HG03135 (cell line): ENCODE results near the gene VSIG10L.

ENCODE experiments used
- ATAC-seq: cut with Tn5 transposase; IDR thresholded peaks from one replicate; pipeline ENCODE4 v1.9.1; 2021; ENCODE audit warnings: mild to moderate bottlenecking, moderate library complexity; ENCODE audit not compliant: unreplicated experiment

VSIG10L gene

GRCh38 chr19:51318687-51319648 lies 23.0 kb downstream of the VSIG10L start:
- no peak for ATAC-seq

DNA sequence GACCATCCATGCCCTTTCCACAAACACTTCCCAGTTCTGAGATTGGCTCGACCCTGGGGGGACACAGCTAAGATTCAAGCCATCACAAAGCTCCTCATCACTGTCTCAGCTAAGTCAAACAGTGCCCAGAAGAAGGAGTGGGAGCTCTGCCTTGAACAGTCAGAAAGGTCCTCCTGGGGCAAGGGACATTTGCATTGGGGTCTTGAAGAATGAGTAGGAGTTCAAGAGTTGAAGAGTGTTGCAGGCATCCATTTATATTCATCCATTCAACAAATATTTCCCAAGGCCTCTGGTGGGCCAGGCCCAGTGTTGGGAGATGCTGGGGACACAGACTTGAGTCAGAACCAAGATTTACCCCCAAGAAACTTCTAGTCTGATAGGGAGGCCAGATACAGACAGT lies 24.0 kb downstream of the VSIG10L start:
- ATAC-seq: no peak

GRCh38 chr19:51317376-51317775 lies 24.6 kb downstream of the VSIG10L start:
- no peak for ATAC-seq

DNA sequence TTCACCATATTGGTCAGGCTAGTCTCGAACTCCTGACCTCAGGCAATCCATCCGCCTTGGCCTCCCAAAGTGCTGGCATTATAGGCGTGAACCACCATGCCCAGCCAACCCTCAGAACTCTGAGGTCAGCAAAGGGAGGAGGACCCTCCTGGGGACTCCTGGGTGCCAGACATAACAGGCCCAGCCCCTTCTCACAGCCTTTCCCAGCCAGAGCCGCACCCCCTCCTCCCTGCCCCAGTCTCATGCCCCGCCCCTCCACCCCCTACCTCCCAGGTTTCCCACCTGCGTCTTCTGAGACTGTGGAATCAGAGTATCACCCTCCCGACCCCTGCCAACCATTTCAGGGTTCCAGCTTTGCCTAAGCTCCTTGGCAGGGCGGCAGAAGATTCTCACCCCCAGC lies 25.3 kb downstream of the VSIG10L start:
- no peak for ATAC-seq

DNA sequence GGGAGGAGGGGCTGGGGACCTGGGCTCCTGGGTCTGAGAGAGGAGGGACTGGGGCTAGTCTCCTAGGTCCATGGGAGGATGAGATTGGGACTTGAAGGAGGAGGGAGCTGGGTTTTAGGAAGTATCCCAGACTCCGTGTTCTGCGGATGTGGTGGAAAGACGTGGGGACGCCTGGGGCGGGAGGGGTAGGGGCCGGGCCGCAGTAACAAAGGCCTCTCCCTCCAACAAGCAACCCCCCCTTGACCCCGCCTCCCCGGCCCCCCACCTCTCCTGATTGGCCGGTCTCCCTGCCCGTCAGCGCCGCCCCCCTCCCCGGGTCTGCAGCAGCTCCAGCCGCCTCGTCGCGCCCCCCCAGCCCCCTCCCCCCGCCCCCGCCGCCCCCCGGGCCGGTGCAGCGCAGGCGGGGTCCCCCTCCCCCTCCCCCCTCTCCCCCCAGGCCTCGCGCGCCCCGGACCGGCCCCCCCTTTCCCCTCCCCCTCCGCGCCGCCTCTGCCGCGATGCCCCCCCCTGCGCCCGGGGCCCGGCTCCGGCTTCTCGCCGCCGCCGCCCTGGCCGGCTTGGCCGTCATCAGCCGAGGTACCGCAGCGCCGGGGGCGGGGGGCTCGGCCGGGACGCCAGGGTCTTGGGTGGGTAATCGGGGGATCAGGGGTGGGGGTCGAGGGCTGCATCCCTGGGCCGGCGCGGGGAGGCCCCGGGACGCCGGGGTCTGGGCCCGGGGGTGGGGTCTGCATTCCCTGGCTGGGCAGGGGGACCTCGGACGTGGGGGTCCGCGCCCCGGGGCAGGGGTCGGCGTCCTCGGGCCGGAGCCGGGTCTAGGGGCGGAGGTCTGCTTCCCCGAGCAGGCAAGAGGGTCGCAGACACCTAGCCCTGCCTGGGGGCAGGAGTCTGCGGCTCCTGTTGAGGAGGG lies 30.3 kb downstream of the VSIG10L start, which contains the start of gene IGLON5:
Gene IGLON5, plus strand, starts transcription at position 294 of the 907 bp plus-strand sequence. Its CDS starts 204 bp downstream, at position 498.
- no peak for ATAC-seq

DNA sequence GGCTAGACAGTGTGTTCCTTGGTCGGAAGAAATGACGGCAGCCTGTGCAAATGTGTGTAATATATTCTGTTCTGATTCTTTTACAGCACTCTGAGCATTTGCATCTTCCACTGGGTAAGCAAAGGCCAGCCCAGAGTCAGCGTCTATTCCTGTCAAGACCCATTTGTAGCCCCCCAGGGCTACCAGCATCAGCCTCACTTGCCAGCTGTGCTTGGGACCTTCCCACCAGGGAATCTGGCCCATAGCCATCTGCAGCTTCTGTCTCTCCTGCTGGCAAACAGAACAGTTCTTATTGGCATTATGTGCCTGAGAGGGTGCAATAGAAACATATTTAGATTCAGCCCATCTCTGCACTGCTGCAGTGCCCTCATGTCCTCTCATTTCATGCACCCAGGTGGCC lies 36.5 kb downstream of the VSIG10L start:
- ATAC-seq: no peak

- ATAC-seq: no peak
Measured at GRCh38 chr19:51301266-51301665, 40.7 kb downstream of the VSIG10L start.

GRCh38 chr19:51297406-51297805 lies 44.5 kb downstream of the VSIG10L start:
- no peak for ATAC-seq

GRCh38 chr19:51296336-51297093 lies 45.4 kb downstream of the VSIG10L start:
- ATAC-seq: no peak

DNA sequence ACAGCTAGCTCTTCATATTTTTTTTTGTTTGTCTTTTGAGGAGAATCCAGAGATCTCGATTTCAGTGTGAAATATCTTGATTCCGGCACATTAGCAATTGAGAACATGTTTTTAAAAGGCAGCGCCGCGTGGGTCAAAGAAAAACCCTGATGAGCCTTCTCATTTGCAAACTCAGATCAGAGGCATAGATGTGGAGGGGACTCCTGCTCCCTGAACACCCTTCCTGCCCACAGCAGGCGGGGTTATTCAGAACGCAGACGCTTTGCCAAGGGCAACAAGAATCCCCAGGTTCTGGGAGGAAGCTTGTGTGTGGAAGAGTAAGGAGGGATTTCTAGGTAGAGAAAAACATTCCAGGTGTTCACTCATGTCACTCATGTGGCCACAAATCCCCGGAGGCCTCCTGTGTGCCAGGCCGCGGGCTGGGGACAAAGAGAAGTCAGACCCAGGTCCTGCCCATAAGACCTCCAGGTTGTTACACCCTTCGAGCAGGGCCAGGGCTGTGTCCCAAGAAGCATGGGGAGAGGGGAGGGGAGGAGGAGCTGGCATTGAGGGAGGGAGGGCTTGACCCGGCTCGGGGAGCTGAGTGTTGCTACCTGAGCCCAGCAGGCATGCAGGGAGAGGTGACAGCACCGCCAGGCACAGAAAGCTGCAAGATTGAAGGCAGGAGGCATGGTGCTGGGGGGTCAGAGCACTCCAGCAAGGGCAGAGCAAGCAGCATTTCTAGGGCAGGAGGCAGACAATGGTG lies 46.4 kb downstream of the VSIG10L start:
- no peak for ATAC-seq

- no peak for ATAC-seq
Measured at GRCh38 chr19:51294977-51295375, 47.0 kb downstream of the VSIG10L start.

GRCh38 chr19:51294211-51294976 lies 47.5 kb downstream of the VSIG10L start:
- ATAC-seq: no peak

DNA sequence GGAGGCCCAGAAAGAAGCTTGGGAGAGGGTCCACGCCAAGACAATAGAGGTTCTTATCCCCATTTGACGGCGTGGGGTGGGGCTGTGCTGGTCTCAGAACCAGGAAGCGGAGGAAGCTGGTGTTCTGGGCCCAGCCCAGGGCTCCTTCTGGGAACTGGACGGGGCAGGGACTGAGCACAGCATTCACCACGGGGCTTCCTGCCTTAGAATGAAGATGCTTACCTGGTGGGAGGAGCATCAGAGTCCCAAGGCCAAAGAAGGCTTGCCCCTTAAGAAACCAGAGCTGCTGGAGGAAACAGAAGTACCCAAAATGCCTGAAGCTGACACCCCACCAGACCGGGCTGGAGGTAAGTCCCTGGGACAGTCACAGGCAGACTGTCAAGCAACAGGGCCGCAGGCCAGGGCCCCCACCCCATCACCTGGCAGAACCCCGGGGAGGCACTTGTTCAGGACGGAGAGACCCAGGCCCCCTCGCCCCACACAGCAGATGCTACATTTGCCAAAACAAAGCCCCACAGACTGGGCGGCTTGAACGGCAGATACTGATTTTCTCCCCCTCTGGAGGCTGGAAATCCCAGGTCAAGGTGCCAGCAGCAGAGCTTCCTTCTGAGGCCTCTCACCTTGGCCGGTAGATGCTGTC lies 48.2 kb downstream of the VSIG10L start:
- ATAC-seq: no peak

DNA sequence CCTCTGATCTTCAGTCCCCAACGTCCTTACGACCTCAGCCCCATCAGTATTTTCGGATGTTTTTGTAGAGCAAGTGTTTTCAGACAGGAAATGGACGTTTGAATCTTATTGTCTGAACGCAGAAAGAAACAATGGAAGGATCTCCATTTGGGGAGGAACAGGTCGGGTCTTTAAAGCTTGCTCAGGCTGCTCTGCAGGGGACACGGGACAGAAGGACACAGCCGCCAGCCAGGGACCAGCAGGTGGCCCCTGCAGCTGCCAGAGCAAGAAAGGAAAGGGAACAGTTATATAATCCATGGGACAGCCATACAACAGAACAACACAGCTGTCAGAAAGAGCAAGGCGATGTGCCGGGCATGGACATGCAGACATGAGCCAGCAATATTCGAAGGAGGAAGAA lies 49.0 kb downstream of the VSIG10L start:
- ATAC-seq: no peak

GRCh38 chr19:51289635-51290034 lies 52.3 kb downstream of the VSIG10L start:
- ATAC-seq: no peak

DNA sequence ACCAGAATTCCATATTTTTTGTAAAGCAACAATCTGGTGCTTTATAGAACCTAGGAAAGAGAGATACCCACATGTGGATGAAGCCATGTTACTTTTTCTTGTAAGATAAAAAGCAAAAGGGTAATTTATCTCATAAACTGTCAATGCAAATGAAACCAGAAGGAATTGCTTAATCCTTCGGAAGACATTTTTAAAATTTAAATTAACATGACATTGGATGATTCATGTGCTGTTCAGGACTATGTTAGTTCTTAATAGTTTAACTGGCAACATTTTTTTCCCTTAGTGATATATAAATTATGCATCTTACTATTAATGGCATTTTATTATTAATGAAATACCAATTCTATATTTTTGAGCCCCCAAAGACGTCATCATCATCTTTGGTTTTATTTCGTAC lies 56.3 kb downstream of the VSIG10L start:
- no peak for ATAC-seq

GRCh38 chr19:51282335-51282734 lies 59.6 kb downstream of the VSIG10L start:
- ATAC-seq: no peak
